CD4-positive, alpha-beta T cell treated with Interleukin-15 for 4 hours (primary cell): ENCODE measurements around the gene KCNMA1.

Experiments used
- DNase-seq: peaks from one replicate; pipeline ENCODE4 v3.0.0-alpha.2; 2020; ENCODE audit warnings: low spot score

KCNMA1 gene

DNA sequence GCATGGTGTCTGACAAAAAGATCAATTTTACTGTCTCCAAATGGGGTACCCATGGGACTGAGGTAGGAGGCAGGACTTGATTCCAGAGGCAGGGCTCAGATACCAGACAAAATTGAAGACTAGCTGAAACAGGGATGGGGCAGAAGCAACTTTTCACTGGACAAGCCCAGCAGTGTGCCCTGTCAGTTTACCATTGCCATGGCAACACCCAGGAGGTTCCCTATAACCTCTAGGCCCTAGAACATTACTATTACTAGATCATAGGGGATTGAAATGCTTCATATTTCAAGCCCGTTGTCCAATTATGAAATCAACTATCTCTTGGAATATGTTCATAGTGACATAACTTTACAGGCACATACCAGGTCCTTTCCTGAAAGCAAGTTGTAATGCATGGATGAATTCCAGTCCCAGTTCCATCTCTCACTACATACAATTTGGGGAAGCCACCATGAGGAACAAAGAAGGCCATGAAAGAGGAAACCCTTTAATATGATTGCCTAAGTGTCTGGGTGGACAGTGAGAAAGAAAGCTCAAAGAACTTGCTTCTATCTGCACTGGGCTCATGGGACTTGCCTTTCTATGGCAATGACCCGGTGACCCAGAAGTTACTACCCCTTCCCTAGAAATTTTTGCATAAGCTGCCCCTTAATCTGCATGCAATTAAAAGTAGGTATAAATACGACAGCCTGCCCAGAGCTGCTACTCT, 557.9 kb downstream of the KCNMA1 start:
- no peak for DNase-seq

DNA sequence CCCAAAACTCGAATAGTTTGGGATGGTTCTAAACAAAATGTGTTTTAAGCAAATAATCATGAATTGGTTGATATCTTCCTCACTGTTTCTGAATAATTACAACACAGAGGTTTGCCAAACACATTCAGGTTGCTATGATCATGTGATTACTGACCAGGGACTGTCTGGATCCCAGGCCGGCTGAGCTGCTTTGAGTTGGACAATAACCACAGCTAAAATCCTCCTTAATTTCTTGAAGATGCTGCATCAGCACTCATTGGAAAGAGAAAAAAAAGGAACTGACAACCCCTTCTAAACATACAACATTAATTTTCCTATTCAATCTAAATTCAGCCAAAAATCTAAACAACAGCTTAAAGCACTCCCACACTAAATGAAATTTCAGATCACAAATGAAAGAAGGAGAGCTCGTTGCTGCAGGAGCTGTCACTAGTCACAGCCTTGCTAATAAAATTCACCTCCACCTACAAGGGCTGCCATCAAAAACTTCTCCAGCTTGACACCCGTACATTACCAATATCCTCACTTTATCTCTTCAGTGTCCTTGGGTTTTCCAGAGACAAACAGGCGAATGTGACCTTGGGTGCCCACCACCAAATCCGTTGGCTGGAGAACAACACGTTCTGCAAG, 560.2 kb downstream of the KCNMA1 start:
- no peak for DNase-seq

GRCh38 chr10:77075926-77076325, 561.7 kb downstream of the KCNMA1 start:
- no peak for DNase-seq

GRCh38 chr10:77074104-77074624, 563.4 kb downstream of the KCNMA1 start:
- DNase-seq = no peak

GRCh38 chr10:77073663-77073960, 564.0 kb downstream of the KCNMA1 start:
- DNase-seq = no peak

GRCh38 chr10:77072836-77073662, 564.6 kb downstream of the KCNMA1 start:
- no peak for DNase-seq

GRCh38 chr10:77072361-77072835, 565.2 kb downstream of the KCNMA1 start:
- DNase-seq = no peak

- DNase-seq = no peak
These were observed 565.7 kb downstream of the KCNMA1 start for GRCh38 chr10:77071956-77072355.

- DNase-seq = no peak
These were observed 566.6 kb downstream of the KCNMA1 start for GRCh38 chr10:77071001-77071511.

GRCh38 chr10:77070346-77070745, 567.3 kb downstream of the KCNMA1 start:
- no peak for DNase-seq

GRCh38 chr10:77068969-77069368, 568.6 kb downstream of the KCNMA1 start:
- DNase-seq = no peak

- no peak for DNase-seq
These were observed 569.3 kb downstream of the KCNMA1 start for GRCh38 chr10:77068272-77068671.

- no peak for DNase-seq
These were observed 575.2 kb downstream of the KCNMA1 start for GRCh38 chr10:77062381-77062780.

DNA sequence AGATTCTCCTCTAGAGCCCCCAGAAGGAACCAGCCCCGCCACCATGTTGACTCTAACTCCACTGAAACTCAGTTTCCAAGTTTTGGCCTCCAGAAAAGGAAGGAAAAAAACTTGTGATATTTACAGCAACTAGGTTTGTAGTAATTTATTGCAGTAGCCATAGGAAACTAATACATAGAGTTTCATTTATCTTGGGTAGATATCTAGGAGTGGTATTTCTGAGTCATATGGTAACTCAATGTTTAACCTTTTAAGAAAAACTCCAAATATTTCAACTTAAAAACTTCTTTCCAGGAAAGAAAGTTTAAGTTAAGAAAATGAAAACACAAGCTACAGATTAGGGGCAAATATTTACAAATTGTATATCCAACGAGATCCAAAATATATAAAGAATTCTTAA, 576.7 kb downstream of the KCNMA1 start:
- no peak for DNase-seq

DNA sequence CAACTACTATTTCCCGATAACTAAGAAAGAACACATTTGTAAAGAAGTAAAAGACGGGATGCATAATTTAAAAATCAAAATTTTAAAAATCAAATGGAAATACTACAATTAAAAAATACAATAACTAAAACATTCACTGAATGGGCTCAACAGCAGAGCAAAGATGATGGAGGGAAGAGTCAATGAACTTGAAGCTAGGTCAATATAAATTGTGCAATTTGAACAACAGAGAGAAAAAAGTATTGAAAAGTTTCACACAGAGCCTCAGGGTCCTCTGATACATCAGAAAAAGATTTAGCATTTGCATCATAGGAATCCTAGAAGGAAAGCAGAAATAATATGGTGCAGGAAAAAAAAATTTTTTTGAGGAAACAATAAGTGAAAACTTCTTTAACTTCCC, 581.0 kb downstream of the KCNMA1 start:
- no peak for DNase-seq

DNA sequence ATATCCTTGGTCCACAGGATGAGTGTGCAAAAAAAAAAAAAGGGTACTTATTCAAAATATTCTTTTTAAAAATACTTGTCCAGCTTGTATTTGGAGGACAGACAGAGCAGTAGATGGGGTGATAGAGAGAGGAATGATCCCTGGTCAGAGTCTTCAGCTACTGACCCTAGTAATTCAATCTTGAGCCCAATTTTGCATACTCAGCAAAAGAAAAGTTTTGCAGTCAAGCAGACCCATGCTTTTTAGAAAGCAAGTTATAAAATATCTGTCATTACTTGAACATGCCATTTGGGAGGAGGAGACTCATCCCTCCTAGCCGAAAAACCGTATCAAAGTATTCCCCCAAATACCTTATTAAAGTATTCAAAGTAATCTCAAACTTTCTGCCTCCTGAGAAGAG, 585.0 kb downstream of the KCNMA1 start:
- DNase-seq = no peak

DNA sequence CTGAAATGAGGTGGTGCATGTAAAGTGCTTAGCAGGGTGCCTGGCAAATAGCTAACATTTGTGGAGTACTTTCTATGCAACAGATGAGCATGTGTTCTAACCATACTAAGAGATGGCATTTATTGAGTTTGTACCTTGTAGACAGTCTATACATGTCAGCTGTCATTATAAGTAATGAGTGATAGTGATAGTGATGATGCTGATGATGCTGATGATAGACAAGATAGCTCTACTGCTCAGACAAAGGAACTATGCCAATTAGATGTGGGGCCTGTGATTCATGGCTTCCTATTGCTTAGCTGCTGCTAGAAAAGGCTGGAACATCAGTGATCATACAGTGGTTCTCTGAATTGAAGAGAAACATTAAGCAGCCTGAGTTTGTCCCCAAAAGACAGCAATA, 585.8 kb downstream of the KCNMA1 start:
- no peak for DNase-seq

DNA sequence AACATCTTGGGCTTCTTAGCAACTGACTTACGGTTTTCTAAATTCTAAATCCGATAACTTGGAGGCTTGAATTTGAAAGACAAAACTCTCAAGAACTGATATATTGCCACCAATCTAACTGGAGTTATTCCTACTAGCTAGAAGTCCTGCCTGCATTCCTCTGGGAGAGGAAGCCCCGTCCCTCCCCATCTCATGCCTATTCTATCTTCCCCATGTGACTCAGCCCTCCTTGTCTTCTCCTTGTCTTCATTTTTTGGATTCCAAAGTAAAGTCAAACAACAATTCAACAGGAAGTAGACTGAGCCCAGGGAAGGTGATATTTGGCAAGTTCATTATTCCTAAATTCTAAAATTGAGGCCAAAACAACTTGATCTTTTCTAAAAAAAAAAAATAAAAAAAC, 587.7 kb downstream of the KCNMA1 start:
- DNase-seq = no peak

GRCh38 chr10:77049146-77049545, 588.5 kb downstream of the KCNMA1 start:
- no peak for DNase-seq

DNA sequence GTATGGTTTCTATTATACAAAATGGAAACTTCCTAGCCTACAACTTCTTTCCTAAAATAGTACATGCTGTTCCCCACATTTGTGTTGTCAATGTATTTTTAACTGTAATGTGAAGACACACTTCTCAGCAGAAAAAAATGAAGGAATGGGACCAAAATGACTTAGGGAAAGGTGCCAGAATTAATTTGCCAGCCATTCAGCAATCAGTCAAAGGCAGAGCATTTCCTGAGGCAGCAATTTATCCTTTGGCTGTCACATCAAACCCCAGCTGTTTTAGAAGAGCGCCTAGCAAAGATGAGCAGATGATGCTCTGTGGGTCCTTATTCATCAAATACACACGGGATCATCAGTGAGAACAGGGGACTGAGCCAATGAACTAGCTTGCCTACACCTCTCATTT, 592.5 kb downstream of the KCNMA1 start:
- no peak for DNase-seq

DNA sequence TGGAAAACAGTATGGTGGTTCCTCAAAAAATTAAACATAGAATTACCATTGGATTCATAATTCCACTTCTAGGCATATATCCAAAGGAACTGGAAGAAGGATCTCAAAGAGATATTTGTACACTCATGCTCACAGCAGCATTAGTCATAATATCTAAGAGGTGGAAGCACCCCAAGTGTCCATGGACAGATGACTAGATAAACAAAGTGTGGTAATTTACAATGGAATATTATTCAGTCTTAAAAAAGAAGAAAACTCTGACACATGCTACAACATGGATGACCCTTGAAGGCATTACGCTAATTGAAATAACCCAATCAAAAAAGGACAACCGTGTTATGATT, 594.2 kb downstream of the KCNMA1 start:
- no peak for DNase-seq

DNA sequence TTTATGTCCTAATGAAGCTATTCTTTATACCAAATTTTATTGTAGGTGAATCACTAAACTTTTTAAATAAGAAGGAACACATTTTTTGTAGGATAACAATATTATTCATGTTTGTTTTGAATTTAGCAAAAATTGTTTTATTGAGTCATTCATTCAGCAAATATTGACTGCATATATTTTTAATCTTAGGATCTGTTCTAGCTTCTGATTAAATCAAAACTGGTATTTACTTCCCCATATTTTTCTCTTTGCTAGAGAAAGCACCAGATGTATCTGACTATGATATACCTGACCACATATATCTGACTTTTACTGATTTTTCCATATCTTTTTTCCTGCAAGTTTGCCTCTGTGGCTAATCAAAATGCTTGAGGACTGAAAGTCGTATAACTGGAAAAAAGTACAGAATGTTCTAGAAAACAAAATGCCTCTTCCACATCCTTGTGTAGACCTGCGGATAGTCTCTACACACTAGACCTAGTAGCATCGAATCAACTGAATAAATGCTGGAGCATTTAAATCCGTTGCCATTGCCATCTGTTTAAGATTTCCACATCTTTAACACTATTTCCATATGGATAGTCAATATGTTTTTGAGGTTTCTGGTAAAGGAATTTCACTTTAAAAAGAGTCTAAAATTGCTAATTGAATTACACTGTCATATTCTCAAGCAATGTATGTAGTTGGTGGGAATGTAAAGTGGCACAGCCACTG, 594.7 kb downstream of the KCNMA1 start:
- DNase-seq = no peak
